SH-SY5Y (cell line): Measurements from ENCODE around the gene TMX1.

Experiments
- GATA2 ChIP-seq: IDR thresholded peaks from 2 replicates; pipeline ENCODE4 v1.6.1; 2011; ENCODE audit warnings: mild to moderate bottlenecking, low read depth, low read length
- GATA3 ChIP-seq: IDR thresholded peaks from 2 replicates; pipeline ENCODE4 v1.6.1; 2011; ENCODE audit warnings: low read depth, mild to moderate bottlenecking, low read length, moderate library complexity

- TF ChIP-seq GATA3 (no peak), GATA2 (no peak)
These were observed 49.1 kb downstream of the TMX1 start for GRCh38 chr14:51289169-51289568.
